K562 (cell line): ENCODE data around the gene ELF2. TPM values are rescaled to one million over a fixed set of nuclear protein-coding genes. Genes with fewer than 3 reads are reported as not detected.

Source experiments
- ARHGAP35 ChIP-seq: fragments of 450-650 bp; IDR thresholded peaks from 2 replicates; pipeline ENCODE4 v1.6.1; 2018; ENCODE audit not compliant: partially characterized antibody
- ELF1 ChIP-seq: fragments of 200-800 bp; sonication (Bioruptor generic); IDR thresholded peaks from 2 replicates; pipeline ENCODE4 v1.6.1; 2016; ENCODE audit warnings: missing genetic modification characterization, missing compliant biosample characterization
- HMGN3 ChIP-seq: IDR thresholded peaks from 2 replicates; pipeline ENCODE4 v1.6.1; 2011; ENCODE audit warnings: borderline replicate concordance, low read depth, mild to moderate bottlenecking, mixed read lengths, low read length; ENCODE audit not compliant: insufficient read length; ENCODE audit errors: extremely low read depth
- MTA3 ChIP-seq: fragments of 450-650 bp; formaldehyde crosslinking; IDR thresholded peaks from 2 replicates; pipeline ENCODE4 v1.6.1; 2017; ENCODE audit warnings: mild to moderate bottlenecking, borderline replicate concordance
- NCOR1 ChIP-seq: fragments of 450-650 bp; IDR thresholded peaks from 2 replicates; pipeline ENCODE4 v1.6.1; 2016; ENCODE audit warnings: mild to moderate bottlenecking, moderate library complexity
- RFX5 ChIP-seq: IDR thresholded peaks from 2 replicates; pipeline ENCODE4 v1.6.1; 2011; ENCODE audit warnings: low read depth, mild to moderate bottlenecking, improper control_type of control experiment, low read length
- SMC3 ChIP-seq: conservative IDR thresholded peaks from 2 replicates; pipeline ENCODE4 v1.6.1; 2011; ENCODE audit warnings: low read depth, low read length, improper control_type of control experiment; ENCODE audit not compliant: insufficient read depth
- TAF1 ChIP-seq: IDR thresholded peaks from 2 replicates; pipeline ENCODE4 v1.6.1; 2011; ENCODE audit warnings: mild to moderate bottlenecking, low read length, moderate library complexity; ENCODE audit not compliant: insufficient read depth, control insufficient read depth, severe bottlenecking; ENCODE audit errors: extremely low read depth
- TARDBP ChIP-seq: fragments of 450-650 bp; IDR thresholded peaks from 2 replicates; pipeline ENCODE4 v1.6.1; 2016
- XRCC3 ChIP-seq: fragments of 450-650 bp; IDR thresholded peaks from 2 replicates; pipeline ENCODE4 v1.6.1; 2017; ENCODE audit warnings: mild to moderate bottlenecking, moderate library complexity
- ZNF780A ChIP-seq: fragments of 250-450 bp; sonication (Bioruptor Pico); IDR thresholded peaks from 2 replicates; pipeline ENCODE4 v1.5.0; 2021; ENCODE audit warnings: mild to moderate bottlenecking
- ZNF785 ChIP-seq: fragments of 250-450 bp; sonication (Bioruptor Pico); IDR thresholded peaks from 2 replicates; pipeline ENCODE4 v1.4.0; 2020; ENCODE audit warnings: mild to moderate bottlenecking
- ZZZ3 ChIP-seq: fragments of 450-650 bp; IDR thresholded peaks from 2 replicates; pipeline ENCODE4 v1.6.1; 2016; ENCODE audit warnings: antibody characterized with exemption, mild to moderate bottlenecking, moderate library complexity
- polyA plus RNA-seq, 8 experiments: library from polyadenylated mRNA; depleted of rRNA in 4 of 8; stranded (reverse) in 5 of 8; unstranded in 3 of 8; fragments of >200 nt; fragmentation: Nextera tagmentation in 2 of 8; fragmentation: Illumina TruSeq in 1 of 8; extraction: Ambion mirVana in 2 of 8; extraction: Trizol in 1 of 8; gene quantifications; 2 replicates each; pipeline versions ENCODE4 v1.2.1 to v1.2.3, GENCODE V29; 2011 to 2014; ENCODE audit warnings: inconsistent platforms in 1 of 8, missing spikeins in 1 of 8
- total RNA-seq, 7 experiments: library from RNA; depleted of rRNA in 6 of 7; stranded (reverse); fragments of >200 nt in 6 of 7; fragmentation: Illumina TruSeq in 2 of 7; extraction: Trizol in 2 of 7; gene quantifications; 2 replicates each; pipeline versions ENCODE4 v1.2.1 to v1.2.3, GENCODE V29; 2011 to 2021; ENCODE audit warnings: low replicate concordance in 1 of 7
- TF ChIP-seq, protein P1 (sequence below): sonication (generic); formaldehyde crosslinking; IDR thresholded peaks from 2 replicates; pipeline ENCODE4 v1.8.0; 2023; ENCODE audit warnings: missing genetic modification reagents, mild to moderate bottlenecking, borderline replicate concordance
- TF ChIP-seq, protein P2 (sequence below): sonication (generic); formaldehyde crosslinking; IDR thresholded peaks from 2 replicates; pipeline ENCODE4 v1.8.0; 2022; ENCODE audit warnings: mild to moderate bottlenecking, missing genetic modification reagents
- TF ChIP-seq, protein P3 (sequence below): sonication (generic); formaldehyde crosslinking; IDR thresholded peaks from 2 replicates; pipeline ENCODE4 v1.8.0; 2022; ENCODE audit warnings: missing genetic modification reagents, mild to moderate bottlenecking, moderate library complexity, borderline replicate concordance

The ELF2 gene
- total and polyA plus RNA-seq, 9 of the 15 experiments (the other 6 are each of a cell fraction or from before 2014, with no cell fraction given), result 9.4 to 58.7 (median 41.6) TPM

GRCh38 chr4:139083956-139084803 is 92.8 kb downstream of the ELF2 start (continued):
- TF ChIP-seq, protein P1, sequence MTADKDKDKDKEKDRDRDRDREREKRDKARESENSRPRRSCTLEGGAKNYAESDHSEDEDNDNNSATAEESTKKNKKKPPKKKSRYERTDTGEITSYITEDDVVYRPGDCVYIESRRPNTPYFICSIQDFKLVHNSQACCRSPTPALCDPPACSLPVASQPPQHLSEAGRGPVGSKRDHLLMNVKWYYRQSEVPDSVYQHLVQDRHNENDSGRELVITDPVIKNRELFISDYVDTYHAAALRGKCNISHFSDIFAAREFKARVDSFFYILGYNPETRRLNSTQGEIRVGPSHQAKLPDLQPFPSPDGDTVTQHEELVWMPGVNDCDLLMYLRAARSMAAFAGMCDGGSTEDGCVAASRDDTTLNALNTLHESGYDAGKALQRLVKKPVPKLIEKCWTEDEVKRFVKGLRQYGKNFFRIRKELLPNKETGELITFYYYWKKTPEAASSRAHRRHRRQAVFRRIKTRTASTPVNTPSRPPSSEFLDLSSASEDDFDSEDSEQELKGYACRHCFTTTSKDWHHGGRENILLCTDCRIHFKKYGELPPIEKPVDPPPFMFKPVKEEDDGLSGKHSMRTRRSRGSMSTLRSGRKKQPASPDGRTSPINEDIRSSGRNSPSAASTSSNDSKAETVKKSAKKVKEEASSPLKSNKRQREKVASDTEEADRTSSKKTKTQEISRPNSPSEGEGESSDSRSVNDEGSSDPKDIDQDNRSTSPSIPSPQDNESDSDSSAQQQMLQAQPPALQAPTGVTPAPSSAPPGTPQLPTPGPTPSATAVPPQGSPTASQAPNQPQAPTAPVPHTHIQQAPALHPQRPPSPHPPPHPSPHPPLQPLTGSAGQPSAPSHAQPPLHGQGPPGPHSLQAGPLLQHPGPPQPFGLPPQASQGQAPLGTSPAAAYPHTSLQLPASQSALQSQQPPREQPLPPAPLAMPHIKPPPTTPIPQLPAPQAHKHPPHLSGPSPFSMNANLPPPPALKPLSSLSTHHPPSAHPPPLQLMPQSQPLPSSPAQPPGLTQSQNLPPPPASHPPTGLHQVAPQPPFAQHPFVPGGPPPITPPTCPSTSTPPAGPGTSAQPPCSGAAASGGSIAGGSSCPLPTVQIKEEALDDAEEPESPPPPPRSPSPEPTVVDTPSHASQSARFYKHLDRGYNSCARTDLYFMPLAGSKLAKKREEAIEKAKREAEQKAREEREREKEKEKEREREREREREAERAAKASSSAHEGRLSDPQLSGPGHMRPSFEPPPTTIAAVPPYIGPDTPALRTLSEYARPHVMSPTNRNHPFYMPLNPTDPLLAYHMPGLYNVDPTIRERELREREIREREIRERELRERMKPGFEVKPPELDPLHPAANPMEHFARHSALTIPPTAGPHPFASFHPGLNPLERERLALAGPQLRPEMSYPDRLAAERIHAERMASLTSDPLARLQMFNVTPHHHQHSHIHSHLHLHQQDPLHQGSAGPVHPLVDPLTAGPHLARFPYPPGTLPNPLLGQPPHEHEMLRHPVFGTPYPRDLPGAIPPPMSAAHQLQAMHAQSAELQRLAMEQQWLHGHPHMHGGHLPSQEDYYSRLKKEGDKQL (CRISPR knock-in tag), result no peak
- TF ChIP-seq ELF1 (tag) (peak; percentile 81), RFX5 (no peak), ZNF780A (CRISPR knock-in tag) (no peak), ZNF785 (no peak), TARDBP (peak; percentile 25; the same call in 1 of the 2 replicates), ZZZ3 (no peak), SMC3 (0 out of 2 replicates have a peak, but pooled peaks have one; percentile 18), NCOR1 (no peak), MTA3 (peak; percentile 68; the same call in 1 of the 2 replicates), TAF1 (peak; percentile 83), HMGN3 (peak; percentile 63), ARHGAP35 (no peak), XRCC3 (no peak)
- TF ChIP-seq, protein P2, sequence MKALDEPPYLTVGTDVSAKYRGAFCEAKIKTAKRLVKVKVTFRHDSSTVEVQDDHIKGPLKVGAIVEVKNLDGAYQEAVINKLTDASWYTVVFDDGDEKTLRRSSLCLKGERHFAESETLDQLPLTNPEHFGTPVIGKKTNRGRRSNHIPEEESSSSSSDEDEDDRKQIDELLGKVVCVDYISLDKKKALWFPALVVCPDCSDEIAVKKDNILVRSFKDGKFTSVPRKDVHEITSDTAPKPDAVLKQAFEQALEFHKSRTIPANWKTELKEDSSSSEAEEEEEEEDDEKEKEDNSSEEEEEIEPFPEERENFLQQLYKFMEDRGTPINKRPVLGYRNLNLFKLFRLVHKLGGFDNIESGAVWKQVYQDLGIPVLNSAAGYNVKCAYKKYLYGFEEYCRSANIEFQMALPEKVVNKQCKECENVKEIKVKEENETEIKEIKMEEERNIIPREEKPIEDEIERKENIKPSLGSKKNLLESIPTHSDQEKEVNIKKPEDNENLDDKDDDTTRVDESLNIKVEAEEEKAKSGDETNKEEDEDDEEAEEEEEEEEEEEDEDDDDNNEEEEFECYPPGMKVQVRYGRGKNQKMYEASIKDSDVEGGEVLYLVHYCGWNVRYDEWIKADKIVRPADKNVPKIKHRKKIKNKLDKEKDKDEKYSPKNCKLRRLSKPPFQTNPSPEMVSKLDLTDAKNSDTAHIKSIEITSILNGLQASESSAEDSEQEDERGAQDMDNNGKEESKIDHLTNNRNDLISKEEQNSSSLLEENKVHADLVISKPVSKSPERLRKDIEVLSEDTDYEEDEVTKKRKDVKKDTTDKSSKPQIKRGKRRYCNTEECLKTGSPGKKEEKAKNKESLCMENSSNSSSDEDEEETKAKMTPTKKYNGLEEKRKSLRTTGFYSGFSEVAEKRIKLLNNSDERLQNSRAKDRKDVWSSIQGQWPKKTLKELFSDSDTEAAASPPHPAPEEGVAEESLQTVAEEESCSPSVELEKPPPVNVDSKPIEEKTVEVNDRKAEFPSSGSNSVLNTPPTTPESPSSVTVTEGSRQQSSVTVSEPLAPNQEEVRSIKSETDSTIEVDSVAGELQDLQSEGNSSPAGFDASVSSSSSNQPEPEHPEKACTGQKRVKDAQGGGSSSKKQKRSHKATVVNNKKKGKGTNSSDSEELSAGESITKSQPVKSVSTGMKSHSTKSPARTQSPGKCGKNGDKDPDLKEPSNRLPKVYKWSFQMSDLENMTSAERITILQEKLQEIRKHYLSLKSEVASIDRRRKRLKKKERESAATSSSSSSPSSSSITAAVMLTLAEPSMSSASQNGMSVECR, result peak; percentile 88; the same call in 1 of the 2 replicates
- TF ChIP-seq, protein P3, sequence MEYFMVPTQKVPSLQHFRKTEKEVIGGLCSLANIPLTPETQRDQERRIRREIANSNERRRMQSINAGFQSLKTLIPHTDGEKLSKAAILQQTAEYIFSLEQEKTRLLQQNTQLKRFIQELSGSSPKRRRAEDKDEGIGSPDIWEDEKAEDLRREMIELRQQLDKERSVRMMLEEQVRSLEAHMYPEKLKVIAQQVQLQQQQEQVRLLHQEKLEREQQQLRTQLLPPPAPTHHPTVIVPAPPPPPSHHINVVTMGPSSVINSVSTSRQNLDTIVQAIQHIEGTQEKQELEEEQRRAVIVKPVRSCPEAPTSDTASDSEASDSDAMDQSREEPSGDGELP (CRISPR knock-in tag), result peak; percentile 88; the same call in 1 of the 2 replicates
